HG03460 (cell line): ENCODE data around the gene SERPINB5.

Source experiments
- ATAC-seq: cut with Tn5 transposase; IDR thresholded peaks from one replicate; pipeline ENCODE4 v1.9.1; 2021; ENCODE audit not compliant: unreplicated experiment

SERPINB5 gene

DNA sequence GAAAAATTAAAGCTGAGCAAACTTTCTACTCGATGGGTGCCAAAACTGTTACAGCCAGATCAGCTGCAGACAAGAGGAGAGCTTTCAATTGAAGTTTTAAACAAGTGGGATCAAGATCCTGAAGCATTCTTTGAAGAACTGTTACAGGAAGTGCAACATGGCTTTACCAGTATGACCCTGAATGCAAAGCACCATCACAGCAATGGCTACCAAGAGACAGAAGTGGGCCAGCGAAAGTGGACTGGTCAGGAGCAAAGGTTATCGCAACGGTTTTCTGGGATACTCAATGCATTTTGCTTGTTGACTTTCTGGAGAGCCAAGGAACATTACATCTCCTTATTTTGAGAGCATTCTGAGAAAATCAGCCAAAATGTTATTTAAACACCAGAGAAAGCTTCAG is 9.1 kb upstream of the SERPINB5 start:
- ATAC-seq, result no peak

DNA sequence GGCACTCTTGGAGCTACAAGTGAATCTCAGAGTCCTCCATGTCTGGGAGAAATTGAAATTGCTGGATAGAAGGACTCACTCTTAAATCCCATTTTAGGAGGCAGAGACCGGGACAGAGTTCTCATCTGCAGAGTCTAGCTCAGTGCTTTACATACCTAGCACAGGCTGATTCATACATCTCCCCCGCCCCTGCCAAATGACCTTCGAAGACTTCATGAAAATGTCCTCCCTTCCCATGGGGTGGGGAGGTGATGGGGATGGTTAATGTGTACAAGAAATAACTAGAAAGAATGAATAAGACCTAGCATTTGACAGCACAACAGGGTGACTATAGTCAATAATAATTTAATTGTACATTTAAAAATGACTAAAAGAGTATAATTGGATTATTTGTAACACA is 8.2 kb upstream of the SERPINB5 start:
- no peak for ATAC-seq

DNA sequence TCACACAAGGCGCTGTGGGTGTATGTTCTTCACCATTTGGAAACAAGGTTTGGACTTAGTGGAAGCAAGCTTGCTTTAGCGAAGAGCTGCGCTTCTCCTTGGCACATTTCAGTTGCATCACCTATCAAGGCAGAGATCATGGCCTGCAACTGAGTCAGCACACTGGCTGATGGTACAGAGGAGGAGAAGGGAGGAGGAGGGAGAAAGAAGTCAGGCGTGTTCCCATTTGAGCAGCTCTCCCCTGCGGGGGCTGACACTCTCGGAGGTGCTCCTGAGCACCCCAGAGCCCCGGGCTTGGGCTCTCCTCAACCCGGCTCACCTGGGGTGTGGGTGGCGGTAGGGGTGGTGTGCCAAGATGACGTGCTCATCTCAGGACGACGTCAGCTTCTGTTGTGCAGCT is 6.0 kb upstream of the SERPINB5 start:
- no peak for ATAC-seq

DNA sequence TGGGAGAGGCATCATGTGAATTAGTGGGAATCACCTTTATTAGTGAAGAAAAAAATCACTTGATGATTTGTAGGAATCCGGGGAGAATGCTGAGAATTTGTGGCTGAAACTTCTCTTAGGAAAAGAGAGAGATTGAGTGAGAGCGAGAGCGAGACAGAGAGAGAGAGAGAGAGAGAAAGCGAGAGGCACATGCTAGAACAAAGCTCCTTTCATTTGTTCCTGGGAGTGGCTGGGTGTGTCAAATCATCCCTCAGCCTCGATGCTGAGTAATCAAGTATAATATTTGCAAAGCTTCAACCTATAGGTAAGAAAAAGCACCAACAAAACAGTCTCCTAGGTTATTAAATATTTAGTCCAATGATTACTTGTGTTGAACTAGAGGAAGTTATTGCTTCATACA is 4.4 kb upstream of the SERPINB5 start:
- no peak for ATAC-seq

DNA sequence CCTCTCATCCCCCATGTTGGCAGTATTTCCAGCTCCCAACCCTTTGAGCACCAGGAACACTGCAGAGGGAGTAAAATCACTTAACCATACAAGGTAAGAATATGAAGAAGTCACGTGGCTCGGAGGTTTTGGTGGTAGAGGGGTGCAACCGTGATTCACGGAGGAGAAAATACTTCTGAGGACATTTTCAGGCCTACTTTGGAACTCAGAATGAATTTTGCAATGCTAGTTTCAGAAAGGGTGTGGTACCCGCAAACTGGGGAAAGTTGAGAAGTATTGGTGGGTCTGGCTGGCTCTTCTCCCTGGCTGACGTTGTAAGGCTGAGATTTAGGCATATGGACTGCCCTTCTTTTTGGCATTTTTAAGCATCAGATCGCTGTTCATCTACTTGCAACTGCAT is 442 bp downstream of the SERPINB5 start:
- no peak for ATAC-seq

DNA sequence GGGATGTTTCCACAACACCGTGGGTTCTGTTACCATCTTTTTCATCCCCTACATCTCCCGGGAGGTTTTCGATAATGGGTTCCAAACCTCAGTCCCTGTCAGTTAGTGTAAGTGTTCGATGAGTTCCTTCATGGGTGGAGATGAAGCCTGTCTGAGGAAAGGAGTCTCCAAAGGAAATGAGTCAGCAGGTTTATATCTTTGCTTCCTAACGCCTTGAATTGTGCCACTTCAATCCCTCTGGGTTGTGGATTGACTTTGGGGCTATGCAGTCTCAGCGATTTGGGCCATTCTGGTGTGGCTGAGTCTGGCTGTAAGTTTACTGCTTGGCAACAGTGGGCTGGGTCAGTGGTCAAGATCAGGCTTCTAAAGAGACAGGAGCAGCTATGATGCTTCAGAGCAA is 1.2 kb downstream of the SERPINB5 start:
- no peak for ATAC-seq

DNA sequence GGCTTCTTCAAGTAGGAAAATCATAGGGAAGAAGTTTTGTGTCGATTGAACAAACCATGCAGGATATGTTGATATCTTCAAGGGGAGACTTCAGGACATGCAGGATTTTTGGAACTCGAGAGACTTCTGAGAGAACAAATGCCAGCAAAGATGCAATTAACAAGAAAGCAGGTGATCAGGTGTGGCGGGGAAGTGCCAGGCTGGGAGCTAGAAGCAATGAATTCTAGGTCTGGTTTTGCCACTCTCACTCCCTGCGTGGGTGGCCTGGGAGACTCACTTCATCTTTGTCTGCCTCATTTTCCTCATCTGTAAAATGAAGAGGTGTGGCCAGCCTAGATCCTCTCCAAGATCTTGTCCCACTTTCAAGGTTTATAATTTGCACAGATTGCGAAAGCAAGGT is 3.1 kb downstream of the SERPINB5 start:
- no peak for ATAC-seq

DNA sequence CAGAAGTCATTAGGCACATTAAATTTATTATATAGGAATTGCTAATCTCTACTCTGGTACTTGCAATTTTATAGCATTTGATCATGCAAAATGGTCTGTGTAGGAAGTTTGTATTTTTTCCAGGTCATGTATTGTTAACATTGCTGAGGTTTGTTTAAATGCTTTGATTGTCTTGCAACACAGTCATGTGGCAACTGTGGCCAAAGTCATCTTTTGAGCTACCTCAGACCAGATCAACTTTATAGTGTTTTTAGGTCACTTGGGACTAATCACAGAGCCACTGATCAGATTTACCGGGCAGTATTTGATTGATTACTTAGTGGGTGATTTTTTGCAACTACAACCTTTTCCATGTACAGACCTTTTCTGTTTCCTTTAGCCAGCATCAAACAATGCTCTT is 3.7 kb downstream of the SERPINB5 start:
- ATAC-seq, result no peak

DNA sequence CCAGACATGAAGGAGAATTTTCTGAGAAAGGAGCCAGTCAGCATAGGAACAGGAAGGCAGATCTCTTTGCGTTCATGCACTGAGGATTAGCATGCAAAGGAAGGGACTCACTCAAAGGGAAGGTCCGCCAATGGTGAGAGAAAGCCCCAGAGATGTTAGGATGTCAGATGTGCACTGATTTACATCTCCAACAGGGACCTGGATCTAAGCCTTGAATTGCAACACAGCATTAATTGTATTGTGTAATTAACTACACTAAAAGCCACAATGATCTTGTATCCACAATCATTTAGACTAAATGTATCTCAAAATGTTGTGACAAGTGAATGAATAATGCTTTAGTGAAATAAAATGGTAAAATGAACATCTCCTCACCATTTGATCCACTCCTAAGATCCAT is 4.2 kb downstream of the SERPINB5 start:
- ATAC-seq, result no peak

DNA sequence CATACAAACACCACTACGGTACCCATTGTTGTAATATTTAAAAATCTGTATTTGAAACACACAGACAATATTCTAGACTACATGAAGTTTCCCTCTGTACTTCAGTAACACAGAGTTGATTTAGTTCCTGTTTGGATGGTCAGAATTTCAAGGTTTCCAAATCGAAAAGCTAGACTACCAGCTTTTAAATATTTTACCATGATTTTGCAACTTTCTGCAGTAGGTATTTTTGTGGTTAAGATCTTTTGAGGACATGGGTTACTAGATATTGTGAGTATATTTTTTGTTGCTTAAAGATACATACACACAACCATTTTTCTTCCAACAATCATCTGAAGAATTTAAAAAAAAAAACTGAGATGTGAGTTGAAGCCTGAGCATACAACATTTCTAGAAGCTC is 10.9 kb downstream of the SERPINB5 start:
- ATAC-seq, result no peak

DNA sequence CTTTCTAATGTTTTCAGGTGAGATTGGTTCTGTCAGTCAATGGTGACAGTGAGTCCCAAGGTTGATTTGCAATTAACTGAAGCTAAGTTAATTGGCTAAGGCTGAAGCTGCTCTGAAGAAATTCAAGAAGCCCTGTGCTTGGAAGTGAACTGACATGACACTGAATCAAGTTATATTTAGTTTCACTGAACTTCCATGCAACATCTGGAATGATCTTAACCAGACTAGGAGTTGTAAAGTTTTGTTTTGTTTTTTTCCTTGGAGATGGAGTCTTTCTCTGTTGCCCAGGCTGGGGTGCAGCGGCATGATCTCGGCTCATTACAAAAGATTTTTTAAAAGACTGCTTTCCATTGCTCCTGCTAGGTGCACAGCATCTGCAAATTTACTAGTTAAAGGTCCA is 11.4 kb downstream of the SERPINB5 start:
- ATAC-seq, result no peak

DNA sequence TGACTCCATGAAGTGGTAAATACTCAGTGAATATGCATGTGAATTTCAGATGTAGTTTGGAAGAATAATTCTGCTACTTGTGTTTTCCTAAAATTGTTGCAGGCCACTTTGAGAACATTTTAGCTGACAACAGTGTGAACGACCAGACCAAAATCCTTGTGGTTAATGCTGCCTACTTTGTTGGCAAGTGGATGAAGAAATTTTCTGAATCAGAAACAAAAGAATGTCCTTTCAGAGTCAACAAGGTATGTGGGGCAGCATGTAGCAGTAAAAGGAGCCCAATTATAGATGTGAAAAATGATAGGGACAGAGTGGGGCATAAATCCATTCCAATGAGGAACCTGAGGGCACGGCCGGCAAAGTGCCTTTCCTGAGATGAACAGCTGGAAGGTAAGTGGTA is 16.1 kb downstream of the SERPINB5 start:
- no peak for ATAC-seq

DNA sequence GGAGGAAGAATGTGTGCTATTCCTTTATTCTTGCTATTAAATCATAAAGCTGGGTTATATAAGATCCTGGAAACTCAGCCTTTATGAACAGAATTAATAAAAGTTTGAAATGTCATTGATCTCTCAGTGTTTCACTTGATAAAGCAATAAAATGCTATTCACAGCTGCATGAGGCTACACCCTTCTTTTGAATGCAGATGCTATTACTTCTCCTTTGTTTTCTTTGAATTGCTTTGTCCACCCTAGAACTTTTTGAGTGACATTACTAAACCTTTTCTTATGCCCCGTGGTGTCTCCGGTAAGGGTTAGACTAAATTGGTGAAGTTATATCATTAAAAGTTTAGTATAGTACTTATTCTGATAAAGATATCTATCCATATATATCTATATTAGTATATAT is 18.9 kb downstream of the SERPINB5 start:
- ATAC-seq, result no peak

DNA sequence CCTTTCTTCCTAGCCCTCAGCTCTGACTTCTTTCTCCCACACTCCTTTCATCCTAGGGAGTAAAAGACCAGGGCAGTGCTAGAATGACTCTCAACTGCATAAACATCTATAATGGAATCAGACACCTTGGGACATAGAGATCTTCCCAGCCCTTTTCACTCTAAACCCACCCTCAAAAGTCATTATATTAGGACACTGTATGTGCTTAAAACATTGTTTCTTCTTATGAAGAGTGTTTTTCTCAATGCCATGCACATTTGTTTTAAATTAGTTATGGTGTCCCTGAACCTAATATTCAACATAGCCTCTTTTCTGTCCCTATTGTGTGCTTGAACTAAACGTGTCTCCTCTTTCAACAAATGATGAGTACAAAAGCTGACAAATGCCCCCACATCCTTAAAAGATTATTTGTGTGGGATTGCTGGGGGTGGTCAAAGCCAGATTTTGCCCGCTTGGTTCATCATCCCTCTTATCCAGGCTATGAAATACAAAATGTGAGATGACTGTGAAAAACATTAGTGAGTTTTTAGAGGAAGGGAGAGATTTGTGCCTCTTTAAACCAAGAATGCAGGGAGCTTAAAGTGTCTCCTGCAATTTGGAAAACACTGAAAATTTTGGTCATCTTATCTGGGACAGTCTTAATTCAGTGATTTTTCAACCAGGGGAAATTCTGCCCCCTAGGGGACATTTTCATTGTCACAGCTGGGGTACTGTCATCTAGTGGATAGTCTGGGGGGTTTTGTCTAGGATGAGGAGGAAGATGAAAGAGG is 29.0 kb downstream of the SERPINB5 start:
- no peak for ATAC-seq

DNA sequence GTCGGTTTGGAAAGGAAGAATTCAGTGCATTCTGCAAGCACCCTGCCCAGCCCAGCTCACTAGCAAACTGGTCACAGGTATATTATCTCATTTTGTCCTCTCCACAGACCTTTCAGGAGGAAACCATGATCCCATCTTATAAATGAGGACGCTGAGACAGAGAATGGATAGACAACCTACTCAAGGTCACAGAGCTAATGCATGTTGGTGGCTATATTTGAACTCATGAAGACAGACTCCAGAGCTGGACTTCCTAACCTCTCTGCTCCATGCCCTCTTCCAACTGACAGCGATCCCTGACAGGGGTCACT is 29.5 kb downstream of the SERPINB5 start:
- ATAC-seq, result no peak

DNA sequence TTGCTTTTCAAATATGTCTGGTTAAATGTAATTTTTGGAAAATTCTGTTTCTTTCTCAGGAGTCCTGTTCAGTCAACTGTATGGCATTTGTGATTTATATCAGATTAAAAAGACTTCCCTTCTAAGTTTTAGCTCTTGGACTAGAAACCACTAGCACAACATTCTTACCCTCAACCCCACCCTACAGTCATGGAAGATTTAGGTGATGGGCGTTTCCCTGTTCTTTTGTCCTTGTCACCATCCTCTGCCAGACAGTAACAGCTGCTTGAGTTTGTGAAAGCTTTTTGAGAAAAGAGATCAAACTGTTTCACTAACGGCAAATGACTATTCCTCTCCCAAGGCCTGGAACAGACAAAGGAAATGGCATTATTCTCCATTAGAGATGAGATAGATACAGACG is 31.8 kb downstream of the SERPINB5 start:
- no peak for ATAC-seq

DNA sequence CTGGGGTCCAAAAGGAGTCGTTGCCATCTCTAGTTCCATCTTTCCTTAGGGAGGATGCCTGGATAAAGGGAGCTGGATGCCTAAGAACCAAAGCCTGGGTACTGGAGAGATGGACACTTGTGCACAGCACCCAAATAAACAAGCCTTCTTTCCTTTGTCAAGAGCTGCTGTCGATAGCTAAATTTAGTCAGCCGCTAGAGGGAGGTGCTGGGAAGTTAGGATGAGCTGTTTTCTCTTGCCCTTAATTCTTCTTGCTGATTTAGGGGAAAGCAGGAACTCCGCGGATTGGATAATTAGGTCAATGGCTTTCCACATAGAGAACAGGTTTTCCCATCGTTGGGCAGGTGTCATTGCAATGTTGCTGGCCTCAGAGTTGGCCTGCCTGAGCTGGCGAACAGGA is 34.5 kb downstream of the SERPINB5 start:
- ATAC-seq, result no peak

DNA sequence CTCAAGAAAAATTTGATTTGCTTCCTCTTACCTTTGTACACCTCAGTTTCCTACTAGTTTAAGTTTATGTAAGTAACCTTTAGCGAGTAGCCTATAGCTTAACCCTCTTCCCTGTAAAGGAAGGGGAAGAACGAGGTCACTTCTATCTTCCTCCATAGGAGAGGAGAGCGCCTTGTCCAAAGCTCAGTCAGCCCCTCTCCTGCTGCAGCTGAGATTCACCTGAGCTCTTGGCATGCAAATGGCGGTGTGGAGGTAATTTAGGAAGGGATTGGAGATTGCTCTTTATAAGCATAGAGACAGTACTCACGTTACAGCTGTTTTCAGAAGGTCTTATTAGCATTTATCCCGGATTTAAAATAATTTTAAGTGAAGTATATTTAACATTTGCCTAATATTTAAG is 37.6 kb downstream of the SERPINB5 start:
- ATAC-seq, result no peak

DNA sequence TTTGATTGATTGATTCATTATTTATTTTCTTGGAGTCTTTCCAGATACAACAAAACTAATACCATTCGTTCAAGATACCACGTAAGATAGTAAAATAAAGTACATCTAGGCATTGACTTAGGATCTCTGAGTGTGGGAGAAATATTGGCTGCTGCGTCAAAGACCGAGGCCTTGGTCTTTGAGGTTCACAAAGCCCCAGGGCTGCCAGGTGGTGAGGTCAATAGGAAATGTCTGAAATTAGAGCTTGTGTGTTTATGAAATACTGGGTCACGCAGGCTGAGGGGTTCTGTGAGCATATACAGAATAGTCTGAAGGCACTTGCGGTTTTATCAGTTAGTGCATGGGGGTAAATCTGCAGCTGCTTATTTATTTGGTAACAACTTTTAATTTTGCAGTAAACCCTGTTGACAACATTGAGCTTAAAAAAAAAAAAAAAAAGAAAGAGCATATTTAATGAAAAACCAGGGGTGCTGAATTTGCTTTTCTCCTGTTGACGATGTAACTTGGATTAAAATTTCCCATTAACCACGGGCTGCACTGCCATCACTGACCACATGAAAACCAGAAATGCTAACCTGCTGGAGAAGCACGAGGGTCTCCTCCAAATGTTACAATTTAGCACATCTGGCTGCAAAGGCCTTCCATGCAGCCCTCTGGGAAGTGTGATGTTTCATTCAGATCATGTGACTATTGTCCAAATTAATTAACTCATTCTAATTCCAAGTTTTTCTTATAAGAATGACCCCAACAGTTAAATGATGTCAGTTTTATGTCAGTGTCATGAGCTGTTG is 38.3 kb downstream of the SERPINB5 start:
- no peak for ATAC-seq

DNA sequence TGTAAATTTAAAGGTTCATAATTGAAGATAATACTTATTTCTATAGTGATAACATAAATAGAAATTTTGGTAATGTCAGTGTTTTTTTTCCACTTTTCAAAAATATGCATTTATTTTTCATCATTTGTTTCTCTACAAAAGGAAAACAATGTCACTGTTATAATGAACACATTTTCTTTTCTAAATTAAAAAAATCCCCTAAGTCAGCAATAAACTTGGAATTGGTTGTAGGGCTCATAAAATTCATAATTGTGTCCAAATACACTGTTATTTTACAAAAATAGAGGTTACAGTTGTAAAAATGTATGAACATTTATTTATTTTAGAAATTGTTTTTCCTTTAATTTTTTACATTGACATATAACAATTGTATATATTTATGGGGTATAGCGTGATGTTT is 39.0 kb downstream of the SERPINB5 start:
- ATAC-seq, result no peak

DNA sequence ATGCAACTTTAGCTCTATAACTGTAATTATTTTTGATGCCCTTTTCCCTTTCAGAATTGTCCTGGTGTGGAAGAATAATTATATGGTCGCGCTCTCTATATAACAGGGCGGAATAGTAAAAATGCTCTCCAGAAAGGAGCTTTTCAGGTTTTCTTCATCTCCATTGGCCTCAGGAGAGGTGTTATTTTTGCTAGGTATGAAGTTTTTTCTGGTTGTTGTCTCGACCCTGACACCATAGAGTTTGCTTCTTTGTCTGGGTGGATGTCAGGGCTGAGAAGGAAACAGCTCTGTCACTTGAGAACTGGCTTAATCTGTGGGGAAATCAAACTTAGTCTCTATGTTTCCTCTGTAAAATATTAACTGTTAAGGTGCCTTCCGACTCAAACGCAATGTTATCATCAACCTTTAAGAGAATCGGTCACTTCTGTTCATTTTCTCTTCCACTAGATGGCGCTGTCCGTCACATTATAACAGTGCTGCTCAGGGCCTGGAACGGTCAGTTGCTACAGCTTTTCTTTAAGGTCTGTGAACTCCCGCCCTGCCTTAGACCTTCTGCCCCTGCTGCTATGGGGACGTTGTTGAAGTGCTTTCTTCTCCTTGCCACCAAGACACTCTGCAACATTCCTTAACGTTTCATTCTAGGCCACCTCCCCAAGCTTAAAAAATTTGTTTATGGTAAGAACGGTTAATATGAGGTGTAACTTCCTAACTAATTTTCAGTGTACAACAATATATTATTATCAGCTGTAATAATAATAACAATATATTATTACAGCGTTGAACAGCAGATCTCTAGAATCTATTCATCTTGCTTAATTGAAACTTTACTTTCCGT is 41.6 kb downstream of the SERPINB5 start:
- peak; percentile 90 for ATAC-seq
